H1 (cell line): ENCODE measurements around the gene SPACA4. TPM values are rescaled to one million over a fixed set of nuclear protein-coding genes. Genes with fewer than 3 reads are reported as not detected.

ENCODE experiments used
- ASH2L ChIP-seq: fragments of 200-600, 300-600 bp; sonication (generic); IDR thresholded peaks from one replicate; pipeline ENCODE4 v1.7.1; 2017; ENCODE audit warnings: low read length
- CEBPB ChIP-seq: IDR thresholded peaks from 2 replicates; pipeline ENCODE4 v1.6.1; 2012; ENCODE audit warnings: low read depth, low read length
- CHD7 ChIP-seq: fragments of 300-600 bp; sonication (generic); IDR thresholded peaks from 2 replicates; pipeline ENCODE4 v1.7.1; 2012; ENCODE audit warnings: low read length, moderate library complexity, mild to moderate bottlenecking, inconsistent platforms; ENCODE audit not compliant: insufficient replicate concordance
- CTBP2 ChIP-seq: IDR thresholded peaks from 2 replicates; pipeline ENCODE4 v1.7.0; 2011; ENCODE audit warnings: borderline replicate concordance, mild to moderate bottlenecking, moderate library complexity, mixed read lengths, low read length; ENCODE audit not compliant: insufficient read depth, insufficient read length
- EP300 ChIP-seq, 2 experiments: IDR thresholded peaks; 1 replicate in 1 of 2; 2 replicates in 1 of 2; pipeline ENCODE4 v1.6.1; 2011 to 2012; ENCODE audit warnings: low read depth in 2 of 2, low read length in 2 of 2, mild to moderate bottlenecking in 2 of 2, borderline replicate concordance in 1 of 2, inconsistent platforms in 1 of 2, moderate library complexity in 1 of 2
- KDM4A ChIP-seq: IDR thresholded peaks from one replicate; pipeline ENCODE4 v1.7.1; 2012; ENCODE audit warnings: low read depth, mild to moderate bottlenecking, moderate library complexity, low read length, inconsistent platforms; ENCODE audit not compliant: severe bottlenecking
- RFX5 ChIP-seq: IDR thresholded peaks from 2 replicates; pipeline ENCODE4 v1.6.1; 2011; ENCODE audit warnings: low read depth, low read length, improper control_type of control experiment, borderline replicate concordance
- SP1 ChIP-seq: IDR thresholded peaks from 2 replicates; pipeline ENCODE4 v1.6.1; 2011; ENCODE audit warnings: low read depth, low read length
- TAF1 ChIP-seq: IDR thresholded peaks from 2 replicates; pipeline ENCODE4 v1.6.1; 2011; ENCODE audit warnings: mild to moderate bottlenecking, low read depth, low read length
- polyA plus RNA-seq, 7 experiments: library from polyadenylated mRNA; depleted of rRNA in 3 of 7; stranded (reverse) in 5 of 7; unstranded in 2 of 7; fragments of >200 nt in 5 of 7; fragments of 200-250 nt in 2 of 7; gene quantifications; 1 replicate in 5 of 7; 2 replicates in 1 of 7; 4 replicates in 1 of 7; pipeline versions ENCODE4 v1.2.1 to v1.2.3, GENCODE V29; 2011 to 2013; ENCODE audit warnings: missing spikeins in 2 of 7, mixed read lengths in 2 of 7
- total RNA-seq: library from RNA; stranded (reverse); fragmentation: NEBNext Ultra II Directional; extraction: Animal tissue kit (Norgen Biotek cat#: 25700); gene quantifications from 2 replicates; pipeline ENCODE4 v1.2.1, GENCODE V29; 2021

SPACA4 gene
- total and polyA plus RNA-seq, 2 of the 8 experiments (the other 6 are each of a cell fraction or from before 2014, with no cell fraction given), result not detected

- TF ChIP-seq CHD7, result no peak
- TF ChIP-seq CTBP2, result no peak
- TF ChIP-seq KDM4A, result peak; percentile 48
- no peak for TF ChIP-seq ASH2L
- no peak for TF ChIP-seq EP300 (IDR thresholded peaks at IDR 0.05; ENCODE audit: borderline replicate concordance in 1 of 2, low read depth in 2 of 2, low read length in 2 of 2)
- peak; percentile 56; the same call in 1 of the 2 replicates for TF ChIP-seq SP1
- no peak for TF ChIP-seq CEBPB
- no peak for TF ChIP-seq RFX5
- peak; percentile 34; the same call in 1 of the 2 replicates for TF ChIP-seq TAF1
These were observed 39.1 kb downstream of the SPACA4 start (continued) for GRCh38 chr19:48645620-48646000.
